HCT116 (cell line): ENCODE data around the gene BFSP1. TPM values are rescaled to one million over a fixed set of nuclear protein-coding genes. Genes with fewer than 3 reads are reported as not detected.

Experiments used
- ATAC-seq: fragments of 200-7000 bp; cut with Tn5 transposase; 2 replicates; pipeline ENCODE4 v1.9.1; 2020; ENCODE audit warnings: mild to moderate bottlenecking, moderate library complexity
- BruUV-seq: library from RNA; stranded (reverse); fragments of 400-500 nt; replicated peaks from 2 replicates; lab custom pipeline; 2021; lab: Mats Ljungman, UMichigan
- CTCF ChIA-PET: fragments of 300-600 bp; sonication (Branson Sonifier 250); formaldehyde crosslinking; loops from one replicate; lab custom pipeline; 2021; ENCODE audit warnings: antibody characterized with exemption; lab: Charles Lee
- POLR2A ChIA-PET: fragments of 300-600, 350-600 bp; sonication (Branson Sonifier 250); formaldehyde crosslinking; loops from one replicate; lab custom pipeline; 2021; ENCODE audit warnings: antibody characterized with exemption; lab: Charles Lee
- RAD21 ChIA-PET, 2 experiments: fragments of 300-600 bp; sonication (Branson Sonifier 250); formaldehyde crosslinking; loops; one replicate each; lab custom pipeline; 2023; ENCODE audit warnings: low total read pairs in 2 of 2; ENCODE audit not compliant: uncharacterized antibody in 2 of 2, unreplicated experiment in 2 of 2, low non-redundant PET in 1 of 2; lab: Charles Lee
- DNase-seq: peaks from one replicate; pipeline ENCODE4 v3.0.0-alpha.2; 2010; ENCODE audit warnings: low read depth, low spot score
- H2AFZ ChIP-seq: fragments of 200-600 bp; shearing (Covaris generic), sonication (generic); 2 replicates; pipeline ENCODE4 v1.6.1; 2017; ENCODE audit warnings: low read depth, mixed run types, mixed read lengths, antibody characterized with exemption, low read length; ENCODE audit not compliant: poor library complexity, severe bottlenecking
- H3K27ac ChIP-seq: 2 replicates; pipeline ENCODE4 v1.5.1; 2012; ENCODE audit warnings: low read depth, low read length
- H3K27me3 ChIP-seq: fragments of 200-600 bp; sonication (generic); 2 replicates; pipeline ENCODE4 v1.6.1; 2016; ENCODE audit warnings: mixed run types, low read length, mixed read lengths; ENCODE audit not compliant: insufficient read depth
- H3K36me3 ChIP-seq, 2 experiments: fragments of 200-500 bp in 1 of 2; fragments of 200-600 bp in 1 of 2; sonication (Bioruptor generic) in 1 of 2; sonication (generic) in 1 of 2; 2 replicates each; pipeline versions ENCODE4 v1.5.1 to v1.6.1; 2014 to 2016; ENCODE audit warnings: low read length in 2 of 2, inconsistent platforms in 1 of 2, mixed read lengths in 1 of 2, mixed run types in 1 of 2; ENCODE audit not compliant: insufficient read depth in 2 of 2, control insufficient read depth in 1 of 2
- H3K4me1 ChIP-seq, 2 experiments: fragments of 200-600 bp in 1 of 2; sonication (generic) in 1 of 2; 2 replicates each; pipeline versions ENCODE4 v1.5.1 to v1.6.1; 2012 to 2017; ENCODE audit warnings: low read length in 2 of 2, inconsistent platforms in 1 of 2, mild to moderate bottlenecking in 1 of 2, mixed read lengths in 1 of 2, mixed run types in 1 of 2, moderate library complexity in 1 of 2; ENCODE audit not compliant: insufficient read depth in 2 of 2, control insufficient read depth in 1 of 2
- H3K4me2 ChIP-seq: fragments of 200-600 bp; sonication (generic); 2 replicates; pipeline ENCODE4 v1.6.1; 2017; ENCODE audit warnings: mixed run types, low read length, mixed read lengths
- H3K4me3 ChIP-seq, 2 experiments: fragments of 200-600 bp in 1 of 2; sonication (generic) in 1 of 2; replicated peaks in 1 of 2; 2 replicates each; pipeline ENCODE4 v1.5.1; 2011 to 2016; ENCODE audit warnings: low read length in 2 of 2, control low read depth in 1 of 2, low read depth in 1 of 2, mild to moderate bottlenecking in 1 of 2, mixed read lengths in 1 of 2, mixed run types in 1 of 2
- H3K79me2 ChIP-seq: fragments of 200-600 bp; sonication (generic); 2 replicates; pipeline ENCODE4 v1.6.1; 2017; ENCODE audit warnings: mild to moderate bottlenecking, mixed run types, low read length, moderate library complexity, mixed read lengths; ENCODE audit not compliant: insufficient read depth
- H3K9ac ChIP-seq: fragments of 200-600 bp; sonication (generic); 2 replicates; pipeline ENCODE4 v1.6.1; 2016; ENCODE audit warnings: low read length, mixed read lengths
- H3K9me2 ChIP-seq: fragments of 200-600 bp; sonication (generic), shearing (Covaris generic); 2 replicates; pipeline ENCODE4 v1.6.1; 2017; ENCODE audit warnings: mixed run types, mild to moderate bottlenecking, moderate library complexity; ENCODE audit not compliant: insufficient read depth
- H3K9me3 ChIP-seq, 2 experiments: fragments of 200-500 bp in 1 of 2; fragments of 200-600 bp in 1 of 2; sonication (Bioruptor generic) in 1 of 2; sonication (generic) in 1 of 2; 2 replicates each; pipeline ENCODE4 v1.6.1; 2014 to 2017; ENCODE audit warnings: low read length in 2 of 2, mixed read lengths in 2 of 2, inconsistent platforms in 1 of 2, low read depth in 1 of 2, mild to moderate bottlenecking in 1 of 2, mixed run types in 1 of 2, moderate library complexity in 1 of 2; ENCODE audit not compliant: control insufficient read depth in 1 of 2, insufficient read depth in 1 of 2
- H4K20me1 ChIP-seq: fragments of 200-600 bp; sonication (generic), shearing (Covaris generic); 2 replicates; pipeline ENCODE4 v1.6.1; 2017; ENCODE audit warnings: mixed run types, mild to moderate bottlenecking, moderate library complexity; ENCODE audit not compliant: insufficient read depth
- CBX3 ChIP-seq: IDR thresholded peaks from 2 replicates; pipeline ENCODE4 v1.6.1; 2012; ENCODE audit warnings: low read depth
- CEBPB ChIP-seq: IDR thresholded peaks from 2 replicates; pipeline ENCODE4 v1.6.1; 2012; ENCODE audit warnings: low read depth
- EGR1 ChIP-seq: IDR thresholded peaks from 2 replicates; pipeline ENCODE4 v1.6.1; 2012; ENCODE audit warnings: low read depth
- EZH2phosphoT487 ChIP-seq: fragments of 200-600 bp; IDR thresholded peaks from 2 replicates; pipeline ENCODE4 v1.6.1; 2018; ENCODE audit warnings: antibody characterized with exemption, borderline replicate concordance
- FOSL1 ChIP-seq: IDR thresholded peaks from 2 replicates; pipeline ENCODE4 v1.6.1; 2012; ENCODE audit warnings: low read depth
- JUND ChIP-seq: IDR thresholded peaks from 2 replicates; pipeline ENCODE4 v1.6.1; 2012
- MAX ChIP-seq: IDR thresholded peaks from 2 replicates; pipeline ENCODE4 v1.6.1; 2012
- POLR2A ChIP-seq: IDR thresholded peaks from 2 replicates; pipeline ENCODE4 v1.7.0; 2011; ENCODE audit warnings: borderline replicate concordance; ENCODE audit not compliant: insufficient read depth, insufficient read length; ENCODE audit errors: extremely low read depth
- POLR2AphosphoS5 ChIP-seq: IDR thresholded peaks from 2 replicates; pipeline ENCODE4 v1.6.1; 2011; ENCODE audit warnings: mild to moderate bottlenecking, low read depth, low read length, moderate library complexity
- REST ChIP-seq: IDR thresholded peaks from 2 replicates; pipeline ENCODE4 v1.6.1; 2012; ENCODE audit warnings: low read depth
- SIN3A ChIP-seq: IDR thresholded peaks from 2 replicates; pipeline ENCODE4 v1.6.1; 2012; ENCODE audit warnings: low read depth
- SP1 ChIP-seq: IDR thresholded peaks from 2 replicates; pipeline ENCODE4 v1.6.1; 2012; ENCODE audit warnings: low read depth
- TCF7L2 ChIP-seq: IDR thresholded peaks from 2 replicates; pipeline ENCODE4 v1.7.0; 2011; ENCODE audit warnings: borderline replicate concordance, inconsistent platforms; ENCODE audit not compliant: insufficient read depth, insufficient read length; ENCODE audit errors: extremely low read depth
- YY1 ChIP-seq: IDR thresholded peaks from 2 replicates; pipeline ENCODE4 v1.6.1; 2011; ENCODE audit warnings: low read length, low read depth, moderate library complexity, mild to moderate bottlenecking; ENCODE audit not compliant: insufficient replicate concordance; ENCODE audit errors: extremely low read depth
- ZBTB33 ChIP-seq: IDR thresholded peaks from 2 replicates; pipeline ENCODE4 v1.6.1; 2011; ENCODE audit warnings: mild to moderate bottlenecking, low read length, moderate library complexity; ENCODE audit not compliant: insufficient replicate concordance; ENCODE audit errors: extremely low read depth
- ZNF274 ChIP-seq: fragments of 200-500 bp; sonication (Bioruptor generic); IDR thresholded peaks from 2 replicates; pipeline ENCODE4 v1.6.1; 2014; ENCODE audit warnings: mild to moderate bottlenecking, low read depth, low read length, inconsistent platforms
- intact Hi-C: fragments of 100-400 bp; cut with micrococcal nuclease; formaldehyde crosslinking; loops from 2 replicates; pipeline ENCODE4 v1.10.0; 2022
- total RNA-seq: library from RNA; stranded (reverse); gene quantifications from one replicate; pipeline ENCODE4 v1.2.1, GENCODE V29; 2021; ENCODE audit not compliant: unreplicated experiment

Gene BFSP1
- total RNA-seq, 1 experiment from 2014 or later = 8.8 TPM

GRCh38 chr20:17545127-17545526, 13.9 kb upstream of the BFSP1 start:
- Histone ChIP-seq H3K9me3 (no peaks in the 10 kb centered on the region), H3K9me2 (no peaks in the 10 kb centered on the region), H3K27ac (no peak overlapping the region), H3K79me2 (no peaks in the 10 kb centered on the region), H3K4me1 (peaks cover 0 to 5% of the 10 kb centered on the region in 2 experiments; a peak in 1 of 4 replicates), H3K4me2 (no peak overlapping the region), H3K36me3 (no peaks in the 10 kb centered on the region), H3K4me3 (no peak overlapping the region), H3K27me3 (no peaks in the 10 kb centered on the region), H4K20me1 (no peaks in the 10 kb centered on the region), H2AFZ (no peak overlapping the region), H3K9ac (no peak overlapping the region)
- ChIA-PET POLR2A (no interaction called here), RAD21 (no interaction called here), CTCF (no interaction called here)
- DNase-seq (no peak), ATAC-seq (no peak)
- TF ChIP-seq SP1 (no peak), ZBTB33 (no peak), CBX3 (no peak), JUND (no peak), POLR2A (no peak), YY1 (no peak), CEBPB (no peak), EZH2phosphoT487 (no peak)
- intact Hi-C loops = no loop called here
- BruUV-seq = no TSS peak

GRCh38 chr20:17543531-17544131, 12.5 kb upstream of the BFSP1 start:
- intact Hi-C loops = no loop called here
- Histone ChIP-seq H4K20me1 (no peaks in the 10 kb centered on the region), H3K4me1 (peaks cover 7 to 11% of the 10 kb centered on the region in 2 experiments), H3K79me2 (no peaks in the 10 kb centered on the region), H3K27ac (no peak overlapping the region), H3K9me3 (no peaks in the 10 kb centered on the region), H3K4me3 (no peak overlapping the region), H3K4me2 (no peak overlapping the region), H3K27me3 (no peaks in the 10 kb centered on the region), H3K36me3 (no peaks in the 10 kb centered on the region), H3K9ac (no peak overlapping the region), H2AFZ (no peak overlapping the region), H3K9me2 (no peaks in the 10 kb centered on the region)
- ChIA-PET POLR2A (no interaction called here), CTCF (interaction anchor here (0.9 kb wide), 1 partner anchor 14 kb away, joined by 4 read pairs; no protein-coding TSS in a partner anchor), RAD21 (no interaction called here)
- ATAC-seq = no peak
- BruUV-seq = no TSS peak
- no peak for DNase-seq
- no peak for TF ChIP-seq SIN3A
- TF ChIP-seq EGR1 = no peak
- no peak for TF ChIP-seq MAX
- no peak for TF ChIP-seq ZNF274
- TF ChIP-seq TCF7L2 = no peak
- TF ChIP-seq FOSL1 = no peak
- no peak for TF ChIP-seq POLR2AphosphoS5
- no peak for TF ChIP-seq POLR2A
- TF ChIP-seq REST = no peak
